ENCODE measurements around the gene CACNA1I.

DNA sequence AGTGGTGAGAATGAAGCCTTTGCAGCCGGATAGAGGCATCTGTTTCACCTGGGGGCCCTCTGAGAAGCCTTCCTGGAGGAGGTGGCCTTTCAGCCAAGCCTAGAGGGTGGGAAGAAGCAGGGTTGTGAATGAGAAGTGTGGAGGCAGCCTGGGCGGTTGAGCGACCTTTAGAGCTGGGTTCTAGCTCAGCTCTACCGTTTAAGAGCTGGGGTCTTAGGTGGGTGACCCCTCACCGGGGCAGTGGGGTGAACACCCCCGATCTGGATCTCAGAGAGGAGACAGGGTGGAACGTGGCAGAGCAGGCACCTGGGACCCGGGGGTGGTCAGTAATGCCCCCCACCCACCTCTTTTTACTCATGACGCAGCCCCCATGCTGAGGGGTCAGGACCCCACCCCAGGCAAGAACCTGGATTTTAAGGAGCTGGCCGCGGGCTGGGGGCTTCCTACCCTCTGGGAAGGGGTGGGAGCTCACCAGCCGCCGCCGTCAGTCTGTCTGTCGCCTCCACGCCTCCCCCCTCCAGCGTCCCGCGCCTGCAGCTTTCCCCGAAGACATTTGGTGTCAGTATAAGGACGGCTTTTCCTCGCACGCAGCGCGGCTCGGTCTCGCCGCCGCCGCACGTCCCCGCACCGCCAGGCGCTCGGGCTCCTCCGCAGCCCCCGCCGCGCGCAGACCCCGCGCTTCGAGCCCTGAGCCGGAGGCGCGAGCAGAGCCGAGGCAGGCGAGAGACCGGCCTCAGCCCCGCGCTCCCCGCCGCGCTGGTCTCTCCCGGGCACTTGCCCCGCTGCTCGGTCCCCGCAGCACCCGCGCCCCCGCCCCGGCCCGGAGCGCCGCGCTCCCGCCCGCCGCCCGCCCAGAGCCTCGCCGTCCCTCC, 13.3 kb upstream of the CACNA1I start:
- TF ChIP-seq, protein P1, sequence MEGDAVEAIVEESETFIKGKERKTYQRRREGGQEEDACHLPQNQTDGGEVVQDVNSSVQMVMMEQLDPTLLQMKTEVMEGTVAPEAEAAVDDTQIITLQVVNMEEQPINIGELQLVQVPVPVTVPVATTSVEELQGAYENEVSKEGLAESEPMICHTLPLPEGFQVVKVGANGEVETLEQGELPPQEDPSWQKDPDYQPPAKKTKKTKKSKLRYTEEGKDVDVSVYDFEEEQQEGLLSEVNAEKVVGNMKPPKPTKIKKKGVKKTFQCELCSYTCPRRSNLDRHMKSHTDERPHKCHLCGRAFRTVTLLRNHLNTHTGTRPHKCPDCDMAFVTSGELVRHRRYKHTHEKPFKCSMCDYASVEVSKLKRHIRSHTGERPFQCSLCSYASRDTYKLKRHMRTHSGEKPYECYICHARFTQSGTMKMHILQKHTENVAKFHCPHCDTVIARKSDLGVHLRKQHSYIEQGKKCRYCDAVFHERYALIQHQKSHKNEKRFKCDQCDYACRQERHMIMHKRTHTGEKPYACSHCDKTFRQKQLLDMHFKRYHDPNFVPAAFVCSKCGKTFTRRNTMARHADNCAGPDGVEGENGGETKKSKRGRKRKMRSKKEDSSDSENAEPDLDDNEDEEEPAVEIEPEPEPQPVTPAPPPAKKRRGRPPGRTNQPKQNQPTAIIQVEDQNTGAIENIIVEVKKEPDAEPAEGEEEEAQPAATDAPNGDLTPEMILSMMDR (IDR thresholded peaks at IDR 0.05; ENCODE audit: control extremely low read depth in 1 of 3, insufficient read depth in 1 of 3, low read depth in 1 of 3, low read length in 3 of 3) = no peak; a peak in 1 of 4 replicates
- TF ChIP-seq EP300 (IDR thresholded peaks at IDR 0.05; ENCODE audit: borderline replicate concordance in 1 of 2, low read depth in 2 of 2, low read length in 2 of 2) (no peak), CHD2 (IDR thresholded peaks at IDR 0.05; ENCODE audit: low read length) (no peak), FOSL1 (IDR thresholded peaks at IDR 0.05; ENCODE audit: insufficient read depth, low read depth, low read length) (no peak), EZH2 (IDR thresholded peaks at IDR 0.05; ENCODE audit: low read depth, low read length, severe bottlenecking) (peak; percentile 56), TEAD4 (IDR thresholded peaks at IDR 0.05; ENCODE audit: low read depth, low read length) (no peak), POLR2A (IDR thresholded peaks at IDR 0.05; ENCODE audit: control extremely low read depth in 1 of 2, low read depth in 2 of 2, low read length in 2 of 2) (no peak), BRCA1 (IDR thresholded peaks at IDR 0.05; ENCODE audit: low read depth, low read length) (no peak), RAD21 (IDR thresholded peaks at IDR 0.05 in 1 of 2, conservative IDR thresholded peaks at IDR 0.05 in 1 of 2; ENCODE audit: low read depth in 2 of 2, low read length in 2 of 2) (peak; percentile 5 to 39; a peak in 2 of 4 replicates), POLR2AphosphoS5 (IDR thresholded peaks at IDR 0.05; ENCODE audit: low read depth, low read length) (no peak), MAFK (IDR thresholded peaks at IDR 0.05; ENCODE audit: low read depth, low read length) (no peak), CBX8 (IDR thresholded peaks at IDR 0.05; ENCODE audit: borderline replicate concordance, low read depth, low read length) (no peak), KDM1A (IDR thresholded peaks at IDR 0.05; ENCODE audit: borderline replicate concordance, low read length) (no peak)
